ENCODE measurements around the gene YPEL3.
A peak's percentile ranks its signal among the peaks of the same experiment; 100 is the strongest.

GRCh38 chr16:30091474-30092372 lies 4.3 kb downstream of the YPEL3 start, which contains the start of gene TBX6:
- TF ChIP-seq POLR2AphosphoS5 (IDR thresholded peaks at IDR 0.05) (peak; percentile 50), CTCF (IDR thresholded peaks at IDR 0.05; ENCODE audit: poor library complexity, severe bottlenecking) (peak; percentile 88), EP300 (conservative IDR thresholded peaks at IDR 0.05; ENCODE audit: poor library complexity, severe bottlenecking) (peak; percentile 36), EZH2 (IDR thresholded peaks at IDR 0.05; ENCODE audit: borderline replicate concordance, insufficient read depth, low read length, poor library complexity, severe bottlenecking) (no peak), RAD21 (conservative IDR thresholded peaks at IDR 0.05) (peak; percentile 80), TAF1 (IDR thresholded peaks at IDR 0.05; ENCODE audit: low read depth) (no peak), REST (IDR thresholded peaks at IDR 0.05; ENCODE audit: borderline replicate concordance) (no peak), MXI1 (conservative IDR thresholded peaks at IDR 0.05; ENCODE audit: poor library complexity, severe bottlenecking) (peak; percentile 29), SMC3 (conservative IDR thresholded peaks at IDR 0.05; ENCODE audit: poor library complexity) (peak; percentile 63)

Data from neural cell (in vitro differentiated cells).